CD4-positive, CD25-positive, alpha-beta regulatory T cell (primary cell): ENCODE data around the gene LAGE3. TPM values are rescaled to one million over a fixed set of nuclear protein-coding genes. Genes with fewer than 3 reads are reported as not detected.

Experiments
- polyA plus RNA-seq, 4 donors: library from polyadenylated mRNA; unstranded; fragments of 300-500 nt; fragmentation: Illumina TruSeq; gene quantifications; one replicate each; pipeline ENCODE4 v1.2.3, GENCODE V29; 2021
- total RNA-seq: library from RNA; stranded (reverse); gene quantifications from one replicate; pipeline ENCODE4 v1.2.3, GENCODE V29; 2022

Gene LAGE3
- total and polyA plus RNA-seq, 5 donors from 2014 or later, result 8.9 to 47.9 (median 40.7) TPM

Other genes starting within 250 kb of the LAGE3 start
- not detected for gene OPN1MW3, start 221.7 kb downstream of the LAGE3 start, total RNA-seq
- gene OPN1MW3, start 221.7 kb downstream of the LAGE3 start, polyA plus RNA-seq, result not detected
- not detected for gene TEX28, start 184.2 kb downstream of the LAGE3 start, total RNA-seq
- gene TEX28, start 184.2 kb downstream of the LAGE3 start, polyA plus RNA-seq, result not detected
- 8.1 TPM for gene TKTL1, start 183.5 kb downstream of the LAGE3 start, total RNA-seq
- gene TKTL1, start 183.5 kb downstream of the LAGE3 start, polyA plus RNA-seq, result 10 to 100 TPM; 21.0 to 34.3 (median 25.4) TPM
- 1,918 TPM for gene FLNA, start 104.6 kb downstream of the LAGE3 start, total RNA-seq
- 100 to 1,000 TPM; 219 to 283 (median 250) TPM for gene FLNA, start 104.6 kb downstream of the LAGE3 start, polyA plus RNA-seq
- 133 TPM for gene EMD, start 100.0 kb downstream of the LAGE3 start, total RNA-seq
- gene EMD, start 100.0 kb downstream of the LAGE3 start, polyA plus RNA-seq, result 10 to 100 TPM; 31.8 to 44.0 (median 34.6) TPM
- gene RPL10, start 80.9 kb downstream of the LAGE3 start, total RNA-seq, result 4,192 TPM
- 1,000 to 10,000 TPM; 3,877 to 6,073 (median 4,905) TPM for gene RPL10, start 80.9 kb downstream of the LAGE3 start, polyA plus RNA-seq
- gene DNASE1L1, start 70.0 kb downstream of the LAGE3 start, total RNA-seq, result 29.7 TPM
- gene DNASE1L1, start 70.0 kb downstream of the LAGE3 start, polyA plus RNA-seq, result 10 to 100 TPM; 12.2 to 23.1 (median 19.1) TPM
- gene TAFAZZIN, start 67.7 kb downstream of the LAGE3 start, total RNA-seq, result 84.2 TPM
- 10 to 100 TPM; 28.4 to 37.7 (median 34.3) TPM for gene TAFAZZIN, start 67.7 kb downstream of the LAGE3 start, polyA plus RNA-seq
- gene ATP6AP1, start 50.6 kb downstream of the LAGE3 start, total RNA-seq, result 44.9 TPM
- 100 to 1,000 TPM; 100 to 125 (median 112) TPM for gene ATP6AP1, start 50.6 kb downstream of the LAGE3 start, polyA plus RNA-seq
- 169 TPM for gene GDI1, start 42.1 kb downstream of the LAGE3 start, total RNA-seq
- 10 to 100 TPM; 33.7 to 46.3 (median 41.9) TPM for gene GDI1, start 42.1 kb downstream of the LAGE3 start, polyA plus RNA-seq
- gene FAM50A, start 35.1 kb downstream of the LAGE3 start, total RNA-seq, result 55.1 TPM
- 10 to 100 TPM; 33.7 to 52.5 (median 38.6) TPM for gene FAM50A, start 35.1 kb downstream of the LAGE3 start, polyA plus RNA-seq
- 64.6 TPM for gene PLXNA3, start 21.0 kb downstream of the LAGE3 start, total RNA-seq
- gene PLXNA3, start 21.0 kb downstream of the LAGE3 start, polyA plus RNA-seq, result 1 to 10 TPM in 1 of 4 donors, under 1 TPM in 3; 0.32 to 1.8 (median 0.34) TPM
- gene UBL4A, start 7.3 kb upstream of the LAGE3 start, total RNA-seq, result 12.5 TPM
- gene UBL4A, start 7.3 kb upstream of the LAGE3 start, polyA plus RNA-seq, result 10 to 100 TPM; 51.8 to 59.5 (median 55.0) TPM
- 18.4 TPM for gene SLC10A3, start 11.3 kb upstream of the LAGE3 start, total RNA-seq
- gene SLC10A3, start 11.3 kb upstream of the LAGE3 start, polyA plus RNA-seq, result 10 to 100 TPM; 32.8 to 40.2 (median 36.7) TPM
- gene FAM3A, start 37.0 kb upstream of the LAGE3 start, total RNA-seq, result 28.2 TPM
- 10 to 100 TPM; 13.4 to 21.5 (median 19.0) TPM for gene FAM3A, start 37.0 kb upstream of the LAGE3 start, polyA plus RNA-seq
- gene G6PD, start 67.6 kb upstream of the LAGE3 start, total RNA-seq, result 36.5 TPM
- 1 to 10 TPM; 2.3 to 5.2 (median 4.2) TPM for gene G6PD, start 67.6 kb upstream of the LAGE3 start, polyA plus RNA-seq
- gene IKBKG, start 68.3 kb upstream of the LAGE3 start, total RNA-seq, result 48.0 TPM
- 10 to 100 TPM; 27.9 to 39.6 (median 33.5) TPM for gene IKBKG, start 68.3 kb upstream of the LAGE3 start, polyA plus RNA-seq
- not detected for gene CTAG1A, start 105.9 kb upstream of the LAGE3 start, total RNA-seq
- gene CTAG1A, start 105.9 kb upstream of the LAGE3 start, polyA plus RNA-seq, result not detected
- gene CTAG1B, start 140.0 kb upstream of the LAGE3 start, total RNA-seq, result not detected
- not detected for gene CTAG1B, start 140.0 kb upstream of the LAGE3 start, polyA plus RNA-seq
- gene CTAG2, start 174.3 kb upstream of the LAGE3 start, total RNA-seq, result not detected
- not detected for gene CTAG2, start 174.3 kb upstream of the LAGE3 start, polyA plus RNA-seq